Suppressor macrophage (primary cell): ENCODE measurements around the gene DLL3.
"Not testable (repeated sequence)": the region's sequence is repeated elsewhere in the genome, so short reads cannot be mapped to it uniquely, and the experiment has no call there.

Experiments used
- DNase-seq, 4 experiments: peaks; one replicate each; pipeline ENCODE4 v3.0.0-alpha.2; 2020 to 2022
- total RNA-seq, 17 experiments: gene quantifications; one replicate each; lab custom pipeline; 2026; ENCODE audit warnings: mixed read lengths in 6 of 17, inconsistent platforms in 3 of 17; lab: John Stamatoyannopoulos, UW

DLL3 gene, protein sequence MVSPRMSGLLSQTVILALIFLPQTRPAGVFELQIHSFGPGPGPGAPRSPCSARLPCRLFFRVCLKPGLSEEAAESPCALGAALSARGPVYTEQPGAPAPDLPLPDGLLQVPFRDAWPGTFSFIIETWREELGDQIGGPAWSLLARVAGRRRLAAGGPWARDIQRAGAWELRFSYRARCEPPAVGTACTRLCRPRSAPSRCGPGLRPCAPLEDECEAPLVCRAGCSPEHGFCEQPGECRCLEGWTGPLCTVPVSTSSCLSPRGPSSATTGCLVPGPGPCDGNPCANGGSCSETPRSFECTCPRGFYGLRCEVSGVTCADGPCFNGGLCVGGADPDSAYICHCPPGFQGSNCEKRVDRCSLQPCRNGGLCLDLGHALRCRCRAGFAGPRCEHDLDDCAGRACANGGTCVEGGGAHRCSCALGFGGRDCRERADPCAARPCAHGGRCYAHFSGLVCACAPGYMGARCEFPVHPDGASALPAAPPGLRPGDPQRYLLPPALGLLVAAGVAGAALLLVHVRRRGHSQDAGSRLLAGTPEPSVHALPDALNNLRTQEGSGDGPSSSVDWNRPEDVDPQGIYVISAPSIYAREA
- total RNA-seq = 0 to 0.66 (median 0.04) reads per million in 17 experiments

DNA sequence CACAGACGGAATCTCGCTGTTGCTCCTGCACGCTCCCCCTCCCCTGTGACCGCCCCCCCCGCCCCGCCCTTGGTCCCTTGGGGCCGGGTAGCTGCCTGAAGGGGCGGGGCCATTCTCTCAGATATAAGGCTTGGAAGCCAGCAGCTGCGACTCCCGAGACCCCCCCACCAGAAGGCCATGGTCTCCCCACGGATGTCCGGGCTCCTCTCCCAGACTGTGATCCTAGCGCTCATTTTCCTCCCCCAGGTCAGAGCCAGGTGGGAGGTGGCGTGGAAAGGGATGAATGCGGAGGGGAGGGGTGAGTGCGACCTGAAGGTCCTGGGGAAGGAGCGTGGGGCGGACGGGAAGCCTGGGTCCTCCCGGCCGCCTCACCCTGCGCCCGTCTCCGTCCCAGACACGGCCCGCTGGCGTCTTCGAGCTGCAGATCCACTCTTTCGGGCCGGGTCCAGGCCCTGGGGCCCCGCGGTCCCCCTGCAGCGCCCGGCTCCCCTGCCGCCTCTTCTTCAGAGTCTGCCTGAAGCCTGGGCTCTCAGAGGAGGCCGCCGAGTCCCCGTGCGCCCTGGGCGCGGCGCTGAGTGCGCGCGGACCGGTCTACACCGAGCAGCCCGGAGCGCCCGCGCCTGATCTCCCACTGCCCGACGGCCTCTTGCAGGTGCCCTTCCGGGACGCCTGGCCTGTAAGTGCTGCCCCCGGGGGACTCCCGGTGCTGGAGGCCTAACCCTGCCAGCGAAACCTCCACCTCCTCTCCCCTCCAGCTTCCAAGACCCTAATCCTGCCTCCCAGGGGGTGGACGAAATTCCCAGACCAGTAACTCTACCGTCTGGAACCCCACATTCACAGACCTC is at the start of gene DLL3:
Gene DLL3 (plus strand): TSS at position 150 of the 845 bp plus-strand sequence. CDS start 28 bp downstream, at position 178.
- peak in 1 of 4 experiments; percentile 26 for DNase-seq

DNA sequence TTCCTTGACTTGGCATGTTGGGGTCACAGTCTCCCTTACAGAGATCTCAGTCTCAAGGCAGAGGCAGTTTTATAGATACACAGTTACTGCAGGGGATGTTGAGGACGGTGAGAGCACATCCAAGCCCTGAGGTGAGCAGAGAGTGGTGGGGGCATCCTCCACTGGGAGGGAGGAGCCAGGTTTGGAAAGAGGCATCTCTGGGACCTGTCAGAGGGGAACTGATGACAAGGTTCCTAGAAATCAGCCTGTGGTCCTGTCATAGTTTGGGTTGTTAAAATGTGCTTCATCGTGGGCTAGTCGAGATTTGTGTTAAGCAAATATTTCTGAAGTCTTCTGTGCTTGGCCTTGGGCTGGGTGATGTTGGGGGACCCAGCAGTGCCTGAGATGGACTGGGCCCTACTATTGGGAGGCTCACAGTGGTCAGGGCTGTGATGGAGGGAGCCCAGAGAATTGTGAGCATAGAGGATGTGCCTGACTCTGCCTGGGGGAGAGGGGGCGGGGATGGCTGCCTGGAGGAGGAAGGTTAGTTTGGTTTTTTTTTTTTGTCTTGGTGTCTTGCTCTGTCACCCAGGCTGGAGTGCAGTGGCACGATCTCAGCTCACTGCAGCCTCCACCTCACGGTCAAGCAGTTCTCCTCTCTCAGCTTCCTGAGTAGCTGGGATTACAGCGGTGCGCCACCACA is 49.5 kb upstream of the DLL3 start:
- DNase-seq = peak in 1 of 4 experiments; percentile 14

DNA sequence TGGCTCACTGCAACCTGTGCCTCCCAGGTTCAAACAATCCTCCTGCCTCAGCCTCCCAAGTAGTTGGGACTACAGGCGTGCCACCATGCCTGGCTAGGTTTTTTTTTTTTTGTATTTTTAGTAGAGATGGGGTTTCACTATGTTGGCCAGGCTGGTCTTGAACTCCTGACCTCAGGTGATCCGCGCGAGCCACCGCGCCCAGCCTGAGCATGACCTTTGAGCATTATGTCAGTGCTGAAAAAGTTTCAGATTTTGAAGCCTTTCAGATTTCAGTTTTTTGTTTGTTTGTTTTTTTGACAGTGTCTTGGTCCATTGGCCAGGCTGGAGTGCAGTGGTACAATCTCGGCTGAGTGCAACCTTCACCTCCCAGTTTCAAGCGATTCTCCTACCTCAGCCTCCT is 47.5 kb upstream of the DLL3 start:
- not testable (repeated sequence) for DNase-seq

DNA sequence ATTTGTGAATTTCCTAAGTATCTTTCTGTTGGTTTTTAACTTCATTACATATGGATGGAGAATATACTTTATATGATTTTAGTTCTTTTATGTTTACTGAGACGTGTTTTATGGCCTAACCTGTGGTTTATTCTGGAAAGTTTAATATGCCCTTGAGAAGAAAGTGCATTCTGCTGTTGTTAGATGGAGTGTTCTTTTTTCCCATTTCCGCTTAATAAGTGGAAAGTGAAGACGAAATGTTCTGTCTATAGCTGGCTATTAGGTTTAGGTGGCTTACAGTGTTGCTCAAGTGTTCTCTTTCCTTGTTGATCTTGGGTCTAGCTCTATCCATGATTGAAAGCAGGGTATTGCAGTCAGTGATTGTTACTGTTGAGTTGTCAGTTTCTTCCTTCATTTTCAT is 35.3 kb upstream of the DLL3 start:
- DNase-seq = no peak

DNA sequence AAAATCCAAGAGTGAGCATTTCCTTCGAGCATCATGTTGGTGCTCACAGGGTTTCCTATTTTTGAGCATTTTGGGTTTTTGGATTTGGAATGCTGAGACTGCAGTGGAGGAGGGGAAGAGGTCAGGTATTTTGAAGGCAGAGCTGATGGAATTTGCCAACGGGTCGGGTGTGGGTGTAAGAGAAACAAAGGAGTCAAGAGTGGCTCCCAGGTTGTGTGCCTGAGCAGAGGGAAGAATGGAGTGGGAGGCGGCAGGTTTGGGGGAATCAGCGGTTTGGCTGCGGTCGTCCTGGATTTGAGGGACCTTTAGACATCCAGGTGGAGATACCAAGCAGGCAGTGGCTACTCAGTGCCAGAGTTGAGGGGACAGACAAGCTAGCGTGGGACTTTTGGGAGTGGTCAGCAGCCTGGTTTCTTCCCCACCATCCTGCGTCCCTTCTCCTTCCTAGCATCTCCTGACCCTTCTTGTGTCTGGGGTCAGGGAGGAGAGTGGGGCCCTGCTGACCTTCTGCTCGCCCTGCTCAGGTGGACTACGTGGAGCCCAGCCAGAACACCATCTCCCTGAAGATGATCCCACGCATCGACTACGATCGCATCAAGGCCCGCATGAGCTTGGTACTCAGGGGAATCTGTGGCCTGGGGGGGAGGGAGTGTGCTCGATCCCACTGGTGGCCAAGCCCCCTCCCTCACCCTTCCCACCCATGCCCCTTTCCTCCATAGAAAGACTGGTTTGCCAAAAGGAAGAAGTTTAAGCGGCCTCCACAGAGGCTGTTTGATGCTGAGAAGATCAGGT is 32.6 kb upstream of the DLL3 start:
- no peak for DNase-seq

DNA sequence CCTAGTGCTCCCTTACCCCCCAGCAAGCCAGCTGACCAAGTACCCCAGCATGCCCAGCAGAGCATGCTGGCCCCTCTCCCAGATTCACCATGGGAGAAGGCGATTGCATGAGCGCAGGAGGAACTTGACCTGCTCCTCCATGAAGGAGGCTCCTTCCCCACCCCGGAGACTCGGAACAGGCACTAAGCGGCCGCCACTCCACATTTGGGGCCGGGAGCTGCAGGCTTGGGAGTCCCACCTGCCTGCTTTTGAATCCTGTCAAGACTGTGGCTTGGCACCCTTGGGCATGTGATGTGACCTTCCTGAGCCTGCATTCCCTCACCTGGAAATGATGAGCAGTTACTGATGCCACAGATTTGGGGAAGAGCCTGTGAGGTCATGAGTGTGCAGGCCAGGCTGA is 30.8 kb upstream of the DLL3 start:
- DNase-seq = no peak

DNA sequence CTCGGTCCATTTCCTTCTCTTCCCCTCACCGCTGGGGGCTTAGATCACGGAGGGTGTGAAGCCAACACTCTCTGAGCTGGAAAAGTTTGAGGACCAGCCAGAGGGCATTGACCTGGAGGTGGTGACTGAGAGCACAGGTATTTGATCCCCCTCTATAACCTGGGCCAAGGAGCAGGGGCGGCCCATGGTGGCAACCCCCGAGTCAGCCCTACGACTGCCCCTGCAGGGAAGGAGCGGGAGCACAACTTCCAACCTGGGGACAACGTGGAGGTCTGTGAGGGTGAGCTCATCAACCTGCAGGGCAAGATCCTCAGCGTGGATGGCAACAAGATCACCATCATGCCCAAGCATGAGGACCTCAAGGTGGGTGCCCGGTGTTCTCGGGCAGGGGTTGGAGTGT is 29.7 kb upstream of the DLL3 start:
- no peak for DNase-seq

DNA sequence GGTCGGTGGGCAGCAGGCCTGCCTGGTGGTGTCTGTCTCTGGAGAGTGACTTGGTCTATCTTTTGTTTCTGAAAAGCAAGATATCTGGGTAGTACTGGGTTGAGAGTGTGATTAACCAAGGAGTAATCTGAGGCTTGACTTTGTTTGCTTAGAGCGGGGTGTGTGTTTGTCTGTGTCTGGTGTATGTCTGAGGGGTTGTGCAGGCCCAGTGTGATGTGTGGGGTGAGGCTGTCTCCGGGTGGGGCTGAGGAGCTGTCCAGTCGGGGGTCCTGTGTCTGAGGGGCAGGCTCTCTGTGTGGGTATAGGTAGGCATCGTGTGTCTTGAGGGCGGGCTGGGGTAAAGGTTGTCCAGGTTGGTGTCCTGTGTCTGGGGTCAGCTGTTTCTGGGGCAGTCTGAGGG is 29.2 kb upstream of the DLL3 start:
- DNase-seq = no peak

DNA sequence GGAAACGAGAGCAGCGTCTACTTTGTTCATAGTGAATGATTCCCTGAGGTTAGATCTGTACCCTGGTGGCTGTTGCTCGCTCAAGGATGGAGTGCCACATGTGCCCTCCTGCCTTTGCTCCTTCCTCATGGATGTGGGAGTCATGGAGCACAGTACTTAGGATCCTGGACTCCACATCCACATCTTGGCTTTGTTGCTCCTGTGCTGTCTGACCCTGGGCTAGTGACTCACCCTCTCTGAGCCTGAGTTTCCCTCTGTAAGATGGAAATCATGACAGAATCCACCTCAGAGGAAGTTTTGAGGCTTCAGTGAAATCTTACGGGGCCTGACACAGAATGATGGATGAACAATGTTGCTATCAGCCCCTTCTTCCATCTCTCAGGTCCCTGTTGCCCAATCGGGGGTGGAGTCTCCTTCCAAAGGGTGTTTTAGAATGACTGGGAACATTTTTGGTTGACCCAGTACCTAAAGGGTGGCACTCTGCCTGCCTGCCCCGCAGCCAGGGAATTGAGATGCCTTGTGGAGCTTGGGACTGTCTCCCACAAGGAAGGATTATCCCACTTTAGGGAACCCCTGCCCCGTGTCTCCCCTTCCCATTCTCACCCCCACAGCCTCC is 27.9 kb upstream of the DLL3 start:
- no peak for DNase-seq

DNA sequence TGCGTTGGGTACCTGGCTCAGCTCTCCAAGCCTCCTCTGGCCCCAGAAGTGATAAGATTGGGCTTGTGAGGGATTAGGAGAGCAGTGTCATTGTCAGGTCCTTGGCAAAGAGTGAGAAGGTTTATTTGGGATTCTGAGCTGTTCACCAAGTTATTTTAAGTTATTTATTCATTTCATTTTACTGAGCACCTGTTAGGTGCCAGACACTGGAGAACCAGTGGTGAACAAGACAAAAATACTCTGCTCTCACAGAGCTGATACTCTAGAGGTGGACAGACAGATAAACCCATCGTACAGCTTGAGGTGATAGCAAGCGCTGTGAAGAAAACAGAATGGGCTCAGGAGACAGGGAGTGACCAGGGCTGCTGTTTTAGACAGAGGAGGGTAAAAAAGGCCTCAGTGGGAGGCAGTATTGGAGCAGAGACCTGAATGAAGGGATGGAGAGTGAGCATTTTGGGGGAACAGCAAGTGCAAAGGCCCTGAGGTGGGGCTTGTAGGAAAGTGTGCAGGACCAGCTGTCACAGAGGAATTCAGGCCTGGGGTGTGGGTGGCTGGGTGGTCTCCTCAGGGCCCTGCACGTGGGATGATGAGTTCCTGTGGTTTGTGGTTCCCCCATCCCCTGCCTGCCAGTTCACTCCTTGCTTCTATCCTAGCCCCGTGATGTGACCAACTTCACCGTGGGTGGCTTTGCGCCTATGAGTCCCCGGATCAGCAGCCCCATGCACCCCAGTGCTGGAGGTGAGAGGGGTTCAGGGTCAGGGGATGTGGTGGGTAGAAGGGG is 26.8 kb upstream of the DLL3 start:
- peak in 2 of 4 experiments; percentile 2 to 3 for DNase-seq

DNA sequence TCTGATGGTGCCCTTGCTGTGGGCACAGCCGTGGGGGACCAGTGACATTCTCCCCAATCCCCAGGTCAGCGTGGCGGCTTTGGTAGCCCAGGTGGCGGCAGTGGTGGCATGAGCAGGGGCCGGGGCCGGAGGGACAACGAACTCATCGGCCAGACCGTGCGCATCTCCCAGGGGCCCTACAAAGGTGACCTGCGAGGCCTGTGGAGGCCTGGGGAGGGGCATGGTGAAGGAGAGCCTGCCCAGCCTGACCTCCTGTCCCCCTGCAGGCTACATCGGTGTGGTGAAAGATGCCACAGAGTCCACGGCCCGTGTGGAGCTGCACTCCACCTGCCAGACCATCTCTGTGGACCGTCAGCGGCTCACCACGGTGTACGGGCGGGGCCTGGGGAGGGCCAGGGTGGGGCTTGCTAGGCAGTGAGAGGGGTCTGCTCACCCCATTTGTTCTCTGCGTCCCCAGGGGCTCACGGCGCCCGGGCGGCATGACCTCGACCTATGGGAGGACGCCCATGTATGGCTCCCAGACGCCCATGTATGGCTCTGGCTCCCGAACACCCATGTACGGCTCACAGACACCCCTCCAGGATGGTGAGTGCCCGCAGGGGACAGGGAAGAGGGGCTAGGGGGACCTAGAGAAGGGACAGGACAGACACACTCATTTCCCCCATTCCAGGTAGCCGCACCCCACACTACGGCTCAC is 25.9 kb upstream of the DLL3 start:
- no peak for DNase-seq

DNA sequence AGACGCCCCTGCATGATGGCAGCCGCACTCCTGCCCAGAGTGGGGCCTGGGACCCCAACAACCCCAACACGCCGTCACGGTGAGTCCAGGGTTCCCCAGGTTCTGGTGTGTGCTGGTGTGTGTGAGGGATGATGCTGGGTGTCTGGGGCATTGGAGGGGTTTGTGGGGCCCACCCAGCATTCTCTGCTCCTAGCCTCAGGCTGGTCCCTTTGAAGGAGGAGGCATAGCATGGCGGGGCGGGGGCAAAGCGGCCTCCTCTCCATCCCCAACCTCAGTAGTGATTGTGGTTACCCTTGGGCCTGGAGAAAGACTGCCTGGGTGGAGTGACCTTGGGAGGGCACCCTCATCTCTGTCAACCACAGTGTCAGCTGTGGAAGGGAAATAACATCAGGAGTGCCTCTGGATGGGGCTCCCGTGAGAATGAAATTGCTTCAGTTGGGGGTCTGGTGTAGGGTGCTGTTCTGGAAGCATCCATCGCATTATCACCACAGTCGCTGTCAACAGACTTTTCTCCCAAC is 25.2 kb upstream of the DLL3 start:
- DNase-seq = no peak

DNA sequence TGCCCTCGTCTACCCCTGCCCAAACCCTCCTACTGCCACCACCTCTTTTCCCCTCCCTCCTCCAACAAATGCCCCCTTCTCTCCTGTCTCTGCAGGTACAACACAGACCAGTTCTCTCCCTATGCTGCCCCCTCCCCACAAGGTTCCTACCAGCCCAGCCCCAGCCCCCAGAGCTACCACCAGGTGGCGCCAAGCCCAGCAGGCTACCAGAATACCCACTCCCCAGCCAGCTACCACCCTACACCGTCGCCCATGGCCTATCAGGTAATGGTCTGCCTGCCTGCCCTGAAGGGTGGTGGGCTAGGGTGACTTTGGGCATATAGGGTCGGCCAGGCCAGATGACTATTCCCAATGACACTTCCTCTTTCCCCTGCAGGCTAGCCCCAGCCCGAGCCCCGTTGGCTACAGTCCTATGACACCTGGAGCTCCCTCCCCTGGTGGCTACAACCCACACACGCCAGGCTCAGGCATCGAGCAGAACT is 24.6 kb upstream of the DLL3 start:
- peak; percentile 46 to 77 (median 54) for DNase-seq

DNA sequence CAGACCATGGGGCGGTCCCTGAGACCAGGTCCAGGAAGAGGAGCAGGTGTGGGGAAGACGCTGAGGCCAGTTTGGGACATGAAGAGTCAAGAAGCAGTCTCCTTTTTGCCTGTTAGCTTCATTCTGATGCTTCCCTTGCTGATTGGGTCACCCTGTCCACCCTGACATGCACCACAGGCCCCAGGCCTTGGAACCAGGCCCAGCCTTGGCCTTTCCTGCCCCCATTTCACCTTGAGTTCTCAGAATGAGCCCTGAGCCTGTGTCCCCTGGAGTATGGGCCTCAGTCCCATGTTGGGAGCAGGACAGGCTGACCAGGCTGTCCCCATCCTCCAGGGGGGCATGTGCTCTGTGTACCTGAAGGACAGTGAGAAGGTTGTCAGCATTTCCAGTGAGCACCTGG is 23.0 kb upstream of the DLL3 start:
- DNase-seq = no peak

DNA sequence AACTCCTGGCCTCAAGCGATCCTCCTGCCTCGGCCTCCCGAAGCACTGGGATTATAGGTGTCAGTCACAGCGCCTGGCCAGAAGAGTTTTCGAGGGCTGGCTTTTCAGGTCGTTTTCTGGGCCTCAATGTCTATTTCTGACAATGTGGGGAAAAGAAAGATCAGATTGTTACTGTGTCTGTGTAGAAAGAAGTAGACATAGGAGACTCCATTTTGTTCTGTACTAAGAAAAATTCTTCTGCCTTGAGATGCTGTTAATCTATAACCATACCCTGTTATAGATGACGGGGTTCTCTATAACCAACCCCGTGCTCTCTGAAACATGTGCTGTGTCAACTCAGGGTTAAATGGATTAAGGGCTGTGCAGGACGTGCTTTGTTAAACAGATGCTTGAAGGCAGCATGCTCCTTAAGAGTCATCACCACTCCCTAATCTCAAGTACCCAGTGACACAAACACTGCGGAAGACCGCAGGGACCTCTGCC is 19.4 kb upstream of the DLL3 start:
- not testable (repeated sequence) for DNase-seq

DNA sequence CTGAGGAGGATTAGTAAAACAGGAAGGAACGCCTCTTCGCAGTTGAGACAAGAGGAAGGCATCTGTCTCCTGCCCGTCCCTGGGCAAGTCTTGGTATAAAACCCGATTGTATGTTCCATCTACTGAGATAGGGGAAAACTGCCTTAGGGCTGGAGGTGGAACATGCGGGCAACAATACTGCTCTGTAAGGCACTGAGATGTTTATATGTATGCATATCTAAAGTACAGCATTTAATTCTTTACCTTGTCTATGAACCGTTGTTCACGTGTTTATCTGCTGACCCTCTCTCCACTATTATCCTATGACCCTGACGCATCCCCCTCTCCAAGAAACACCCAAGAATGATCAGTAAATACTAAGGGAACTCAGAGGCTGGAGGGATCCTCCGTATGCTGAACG is 18.8 kb upstream of the DLL3 start:
- peak in 3 of 4 experiments; percentile 31 to 45 (median 32) for DNase-seq

DNA sequence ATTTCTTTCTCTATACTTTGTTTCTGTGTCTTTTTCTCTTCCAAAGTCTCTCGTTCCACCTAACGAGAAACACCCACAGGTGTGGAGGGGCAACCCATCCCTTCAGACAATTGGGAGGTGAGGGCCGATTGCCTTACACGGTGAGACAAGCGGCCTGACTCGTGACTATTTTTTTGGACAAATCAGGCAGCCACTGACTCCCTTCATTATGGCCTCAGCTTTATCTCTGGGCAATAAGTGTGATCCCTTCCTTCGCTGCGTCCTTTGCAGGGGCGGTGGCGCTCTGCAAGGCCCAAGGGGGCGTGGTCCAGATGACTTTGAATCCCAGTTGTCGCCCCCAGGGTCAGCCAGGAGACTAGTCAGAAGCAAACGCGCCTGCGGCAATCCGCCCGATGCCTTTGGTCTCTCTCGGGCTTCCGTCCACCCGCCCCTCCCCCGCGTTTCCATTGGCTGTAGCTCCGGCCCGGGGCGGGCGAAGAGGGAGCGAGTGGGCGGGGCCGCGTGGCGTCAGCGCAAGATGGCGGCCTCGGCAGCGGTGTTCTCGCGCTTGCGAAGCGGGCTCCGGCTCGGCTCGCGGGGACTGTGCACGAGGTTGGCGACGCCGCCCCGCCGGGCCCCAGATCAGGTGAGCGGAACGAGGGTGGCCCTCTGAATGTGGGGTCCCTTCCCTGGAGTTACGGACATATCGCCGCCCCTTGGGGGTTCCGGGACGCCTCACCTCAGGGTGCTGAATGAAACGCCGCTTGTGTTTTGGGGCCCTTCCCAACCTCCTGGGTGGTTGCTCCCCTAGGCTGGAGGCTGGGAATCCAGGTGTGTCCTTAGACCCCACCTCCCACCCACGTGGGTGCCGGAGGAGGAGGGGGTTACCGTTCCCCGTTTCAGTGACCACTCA is 18.2 kb upstream of the DLL3 start, which contains the start of gene TIMM50:
Gene TIMM50 (plus strand): TSS at position 502 of the 892 bp plus-strand sequence. CDS start 16 bp downstream, at position 518.
- DNase-seq = peak; percentile 97 to 99 (median 98)

DNA sequence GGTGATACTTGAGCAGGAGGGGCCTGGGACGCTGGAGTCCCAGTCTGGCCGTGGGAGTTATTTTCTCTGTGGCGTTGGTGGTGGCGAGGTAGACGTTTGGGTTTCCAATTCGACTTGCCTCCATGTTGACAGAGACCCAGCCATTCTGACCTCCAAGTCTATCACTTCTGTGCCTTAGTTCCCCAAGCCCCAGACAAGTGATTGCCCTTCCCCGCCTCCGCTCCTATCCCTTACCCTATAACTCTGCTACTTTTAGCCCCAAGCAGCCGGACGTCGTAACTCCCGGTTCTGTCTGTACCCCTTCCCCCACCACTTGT is 17.6 kb upstream of the DLL3 start:
- DNase-seq = peak in 3 of 4 experiments; percentile 10 to 17 (median 15)
